ENCODE results near the gene PEX14. TPM values are rescaled to one million over a fixed set of nuclear protein-coding genes. Genes with fewer than 3 reads are reported as not detected.

PEX14 gene
- total and polyA plus RNA-seq, 9 of the 15 experiments (the other 6 are each of a cell fraction or from before 2014, with no cell fraction given) = 2.6 to 45.7 (median 22.7) TPM

DNA sequence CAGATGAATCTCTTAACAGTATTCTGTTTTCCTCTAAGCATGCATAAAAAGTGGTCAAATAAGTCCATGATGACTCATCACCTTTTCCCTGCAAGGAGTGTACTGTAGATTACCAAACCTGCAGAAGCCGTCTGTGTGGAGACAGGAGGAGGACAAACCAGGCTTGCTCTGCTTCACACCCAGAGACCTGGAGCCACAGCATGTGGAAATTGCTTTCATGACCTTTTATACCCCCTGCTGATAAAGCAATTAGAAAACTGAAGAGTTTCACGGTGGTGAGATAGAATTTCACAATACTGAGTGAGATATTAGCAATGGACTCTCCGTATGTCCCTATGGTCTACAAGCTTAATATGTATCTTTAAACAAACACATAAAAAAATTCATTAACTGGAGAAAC is 15.6 kb upstream of the PEX14 start:
- Histone ChIP-seq H3K27ac (ENCODE audit: extremely low read depth, low read depth, low read length) (peak overlapping the region; percentile 71), H3K36me3 (ENCODE audit: control insufficient read depth, insufficient read depth, low read length) (peaks cover 56% of the 10 kb centered on the region)
- no peak for TF ChIP-seq LCOR (CRISPR knock-in tag; IDR thresholded peaks at IDR 0.05)
- no peak for TF ChIP-seq ZNF740 (CRISPR knock-in tag; IDR thresholded peaks at IDR 0.05)
- TF ChIP-seq ZNF740 (tag; IDR thresholded peaks at IDR 0.05) = no peak
- TF ChIP-seq HDAC2 (IDR thresholded peaks at IDR 0.05) = peak; percentile 61; the same call in 1 of the 2 replicates
- TF ChIP-seq, protein P1, sequence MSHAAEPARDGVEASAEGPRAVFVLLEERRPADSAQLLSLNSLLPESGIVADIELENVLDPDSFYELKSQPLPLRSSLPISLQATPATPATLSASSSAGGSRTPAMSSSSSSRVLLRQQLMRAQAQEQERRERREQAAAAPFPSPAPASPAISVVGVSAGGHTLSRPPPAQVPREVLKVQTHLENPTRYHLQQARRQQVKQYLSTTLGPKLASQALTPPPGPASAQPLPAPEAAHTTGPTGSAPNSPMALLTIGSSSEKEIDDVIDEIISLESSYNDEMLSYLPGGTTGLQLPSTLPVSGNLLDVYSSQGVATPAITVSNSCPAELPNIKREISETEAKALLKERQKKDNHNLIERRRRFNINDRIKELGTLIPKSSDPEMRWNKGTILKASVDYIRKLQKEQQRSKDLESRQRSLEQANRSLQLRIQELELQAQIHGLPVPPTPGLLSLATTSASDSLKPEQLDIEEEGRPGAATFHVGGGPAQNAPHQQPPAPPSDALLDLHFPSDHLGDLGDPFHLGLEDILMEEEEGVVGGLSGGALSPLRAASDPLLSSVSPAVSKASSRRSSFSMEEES (CRISPR knock-in tag; IDR thresholded peaks at IDR 0.05) = no peak
- no peak for TF ChIP-seq ZNF655 (CRISPR knock-in tag; IDR thresholded peaks at IDR 0.05)
- no peak for TF ChIP-seq TARDBP (IDR thresholded peaks at IDR 0.05)
- TF ChIP-seq KLF16 (IDR thresholded peaks at IDR 0.05) = no peak
- peak; percentile 68; the same call in 1 of the 2 replicates for TF ChIP-seq GATAD2A (IDR thresholded peaks at IDR 0.05)
- no peak for TF ChIP-seq ZBTB8A (IDR thresholded peaks at IDR 0.05; ENCODE audit: partially characterized antibody)
- TF ChIP-seq LARP7 (IDR thresholded peaks at IDR 0.05) = no peak
- peak; percentile 45; the same call in 1 of the 2 replicates for TF ChIP-seq CEBPG (CRISPR knock-in tag; IDR thresholded peaks at IDR 0.05)
- peak; percentile 87 to 90 for TF ChIP-seq CEBPG (tag; conservative IDR thresholded peaks at IDR 0.05 in 1 of 2, IDR thresholded peaks at IDR 0.05 in 1 of 2)
- TF ChIP-seq PHF20 (IDR thresholded peaks at IDR 0.05; ENCODE audit: partially characterized antibody) = no peak
- no peak for TF ChIP-seq SMC3 (conservative IDR thresholded peaks at IDR 0.05; ENCODE audit: insufficient read depth, low read depth, low read length)
- no peak for TF ChIP-seq ZNF12 (CRISPR knock-in tag; IDR thresholded peaks at IDR 0.05)
- TF ChIP-seq CREB1 (IDR thresholded peaks at IDR 0.05) = no peak
- TF ChIP-seq CREB1 (CRISPR knock-in tag; IDR thresholded peaks at IDR 0.05) = no peak
- TF ChIP-seq ZC3H4 (CRISPR knock-in tag; IDR thresholded peaks at IDR 0.05; ENCODE audit: borderline replicate concordance) = no peak
- no peak for TF ChIP-seq MIER1 (IDR thresholded peaks at IDR 0.05; ENCODE audit: low read depth)
- TF ChIP-seq ZNF586 (CRISPR knock-in tag; conservative IDR thresholded peaks at IDR 0.05) = no peak
- no peak for TF ChIP-seq ASH1L (IDR thresholded peaks at IDR 0.05; ENCODE audit: borderline replicate concordance, low read depth, partially characterized antibody)
- TF ChIP-seq EP400 (IDR thresholded peaks at IDR 0.05) = 0 out of 2 replicates have a peak, but pooled peaks have one; percentile 39

More for the DNA sequence above, 15.6 kb upstream of the PEX14 start:
- in situ Hi-C loops (cut with MboI) (no loop called here), intact Hi-C loops (cut with micrococcal nuclease) (no loop called here)
- no peak overlapping the region for H2AFZ ChIP-seq (ENCODE audit: low read depth, low read length)
- peak overlapping the region; percentile 40; the same call in 1 of the 2 replicates for H3K4me2 ChIP-seq (ENCODE audit: insufficient read depth, low read length)
- ATAC-seq (peak; percentile 96), FAIRE-seq (peak; percentile 96), DNase-seq (ENCODE audit: extremely low read depth in 1 of 4, low spot score in 3 of 4) (peak; percentile 65 to 91 (median 80))
- ChIA-PET POLR2A (interaction anchor here (0.6 to 1.8 kb wide), 4 partner anchors 13 to 185 kb away, joined by 3 to 9 read pairs (median 4); partner anchors contain the start of gene DFFA), CTCF (ENCODE audit: low intra/inter-chr PET ratio) (no interaction called here)
- WGBS (ENCODE audit: insufficient coverage, low coverage, missing lambda C conversion rate) = 6% methylated on average over 3 of the region's 3 CpGs
- H3K9me3 ChIP-seq (replicated peaks; ENCODE audit: control insufficient read depth, insufficient read depth, low read depth, low read length) = no peaks in the 10 kb centered on the region; the same call in 1 of the 2 replicates
- no peaks in the 10 kb centered on the region for H3K9me1 ChIP-seq (ENCODE audit: control insufficient read depth, insufficient read depth, low read length)
- no TSS peak for BruUV-seq (replicated peaks)
- no peaks in the 10 kb centered on the region for H3K27me3 ChIP-seq (ENCODE audit: control insufficient read depth in 2 of 2, insufficient read depth in 2 of 2, low read length in 2 of 2)
- peaks cover 12 to 15% of the 10 kb centered on the region in 2 experiments; a peak in 4 of 5 replicates for H3K4me1 ChIP-seq (replicated peaks in 1 of 2; ENCODE audit: control insufficient read depth in 2 of 2, insufficient read depth in 2 of 2, low read length in 2 of 2)
- H3K4me3 ChIP-seq = no peak overlapping the region
- H4K20me1 ChIP-seq (replicated peaks; ENCODE audit: control insufficient read depth, insufficient read depth, low read length) = no peaks in the 10 kb centered on the region
- no peaks in the 10 kb centered on the region for H3K79me2 ChIP-seq (ENCODE audit: control insufficient read depth, insufficient read depth, low read length)
- peak overlapping the region in 1 of 2 experiments; percentile 22; a peak in 1 of 4 replicates for H3K9ac ChIP-seq (ENCODE audit: insufficient read depth in 1 of 2, low read depth in 2 of 2, low read length in 2 of 2)
